Psoas muscle (tissue), 8 donors: ENCODE data around the gene SOX3. TPM values are rescaled to one million over a fixed set of nuclear protein-coding genes. Genes with fewer than 3 reads are reported as not detected.

Experiments
- ATAC-seq, 4 donors: fragments of 200-7000 bp; cut with Tn5 transposase; one replicate each; pipeline ENCODE4 v1.9.1; 2020; ENCODE audit warnings: moderate library complexity in 3 of 4, mild to moderate bottlenecking in 2 of 4
- DNase-seq, 2 donors: peaks; one replicate each; pipeline ENCODE4 v3.0.0-alpha.2; 2020
- H3K27ac ChIP-seq: fragments of 200-600 bp; one replicate; pipeline ENCODE4 v1.8.0; 2022
- H3K27me3 ChIP-seq, 3 donors: fragments of 200-600 bp in 1 of 3; one replicate each; pipeline versions ENCODE4 v1.6.1 to v1.8.0; 2013 to 2022; ENCODE audit warnings: low read length in 2 of 3, mild to moderate bottlenecking in 2 of 3, moderate library complexity in 1 of 3; ENCODE audit not compliant: insufficient read depth in 3 of 3
- H3K36me3 ChIP-seq, 2 donors: fragments of 200-600 bp in 1 of 2; one replicate each; pipeline versions ENCODE4 v1.6.1 to v1.8.0; 2013 to 2022; ENCODE audit warnings: low read depth in 1 of 2, mild to moderate bottlenecking in 1 of 2, moderate library complexity in 1 of 2; ENCODE audit not compliant: insufficient read depth in 1 of 2
- H3K4me1 ChIP-seq: fragments of 200-600 bp; one replicate; pipeline ENCODE4 v1.8.0; 2022
- H3K4me3 ChIP-seq: fragments of 200-600 bp; one replicate; pipeline ENCODE4 v1.8.0; 2022; ENCODE audit warnings: mild to moderate bottlenecking
- H3K9me3 ChIP-seq: fragments of 200-600 bp; one replicate; pipeline ENCODE4 v1.8.0; 2022
- CTCF ChIP-seq: fragments of 200-600 bp; IDR thresholded peaks from one replicate; pipeline ENCODE4 v1.8.0; 2022; ENCODE audit warnings: antibody characterized with exemption
- WGBS, 3 donors: extraction: QIAGEN DNeasy Blood & Tissue Kit; methylation state at CpG; one replicate each; pipeline versions ENCODE4 v1.1.6 to v1.1.7; 2013; 5-methylcytosine and 5-hydroxymethylcytosine counted together
- intact Hi-C, 2 donors: fragments of 100-400 bp; cut with DNase I; formaldehyde crosslinking; loops; one replicate each; pipeline versions ENCODE4 v1.11.0 to v1.14.2; 2022
- polyA plus RNA-seq, 3 donors: library from polyadenylated mRNA; stranded (reverse); fragments of 200-250 nt; gene quantifications; one replicate each; pipeline ENCODE4 v1.2.3, GENCODE V29; 2013
- total RNA-seq, 4 donors: library from RNA; stranded (reverse); fragmentation: NEBNext Ultra II Directional in 2 of 4; extraction: Animal tissue kit (Norgen Biotek cat#: 25700) in 2 of 4; gene quantifications; one replicate each; pipeline versions ENCODE4 v1.2.1 to v1.2.4, GENCODE V29; 2021 to 2023
- donor health status: healthy with polysubstance abuse.
- donor health status: DM: no; HTN: no; CAD: no; lungs with moderate emphysema.
- donor health status: Bipolar disorder and iron deficiency.
- donor health status: healthy.
- donor health status: DM: yes; HTN: yes; CAD: no.
- donor health status: DM: no; HTN: no; CAD: no.
- donor health status: DM: no; HTN: no; CAD: no.
- donor health status: DM: yes; HTN: yes; CAD: no.

The SOX3 gene
- total and polyA plus RNA-seq, 7 donors: 0.03 to 0.10 TPM; not detected in 5

- DNase-seq: no peak
- Histone ChIP-seq H3K4me3 (no peak overlapping the region), H3K9me3 (no peaks in the 10 kb centered on the region), H3K27me3 (peaks cover 9 to 95% (median 11%) of the 10 kb centered on the region in 3 donors), H3K27ac (no peak overlapping the region), H3K4me1 (no peaks in the 10 kb centered on the region), H3K36me3 (no peaks in the 10 kb centered on the region)
- 18 to 35% (median 28%) methylated on average over 14 of the region's 14 CpGs for WGBS, 3 donors
- TF ChIP-seq CTCF: no peak
- intact Hi-C loops: no loop called here
- no peak for ATAC-seq
Observed at GRCh38 chrX:140501940-140502468, 2.9 kb downstream of the SOX3 start.

GRCh38 chrX:140501321-140501720 lies 3.5 kb downstream of the SOX3 start:
- no peak for ATAC-seq
- intact Hi-C loops: no loop called here
- no peak for TF ChIP-seq CTCF
- H3K9me3 ChIP-seq: no peaks in the 10 kb centered on the region
- H3K27me3 ChIP-seq: peaks cover 8 to 95% (median 9%) of the 10 kb centered on the region in 3 donors
- H3K27ac ChIP-seq: no peak overlapping the region
- DNase-seq: no peak
- H3K4me3 ChIP-seq: no peak overlapping the region
- H3K4me1 ChIP-seq: no peaks in the 10 kb centered on the region
- no peaks in the 10 kb centered on the region for H3K36me3 ChIP-seq
- 28 to 34% (median 31%) methylated on average over 9 to 13 of the region's 13 CpGs for WGBS, 3 donors

GRCh38 chrX:140500441-140500840 lies 4.4 kb downstream of the SOX3 start:
- Histone ChIP-seq H3K4me3 (no peak overlapping the region), H3K27ac (no peak overlapping the region), H3K36me3 (no peaks in the 10 kb centered on the region), H3K9me3 (no peaks in the 10 kb centered on the region), H3K27me3 (peaks cover 2 to 87% (median 9%) of the 10 kb centered on the region in 3 donors), H3K4me1 (no peaks in the 10 kb centered on the region)
- ATAC-seq (no peak), DNase-seq (no peak)
- no peak for TF ChIP-seq CTCF
- intact Hi-C loops: no loop called here
- 26 to 43% (median 42%) methylated on average over 9 of the region's 9 CpGs for WGBS, 3 donors

GRCh38 chrX:140495739-140496138 lies 9.1 kb downstream of the SOX3 start:
- H3K27me3 ChIP-seq: peaks cover 0 to 49% (median 0%) of the 10 kb centered on the region in 3 donors
- H3K36me3 ChIP-seq: no peaks in the 10 kb centered on the region
- no peak overlapping the region for H3K4me3 ChIP-seq
- 85 to 95% (median 94%) methylated on average over 1 of the region's 1 CpG for WGBS, 3 donors
- no peak overlapping the region for H3K27ac ChIP-seq
- TF ChIP-seq CTCF: no peak
- no peaks in the 10 kb centered on the region for H3K4me1 ChIP-seq
- ATAC-seq (no peak), DNase-seq (no peak)
- no peaks in the 10 kb centered on the region for H3K9me3 ChIP-seq
- intact Hi-C loops: no loop called here
